CD14-positive monocyte (primary cell): Measurements from ENCODE around the gene ATF4. TPM values are rescaled to one million over a fixed set of nuclear protein-coding genes. Genes with fewer than 3 reads are reported as not detected.

Source experiments
- DNase-seq, 3 donors: peaks; one replicate each; pipeline ENCODE4 v3.0.0-alpha.2; 2011 to 2022
- H2AFZ ChIP-seq: 2 replicates; pipeline ENCODE4 v1.6.0; 2012; ENCODE audit warnings: mild to moderate bottlenecking, low read depth, low read length, inconsistent platforms; ENCODE audit not compliant: insufficient read depth, poor library complexity, severe bottlenecking
- H3K27ac ChIP-seq, 2 donors: 1 replicate in 1 of 2; 2 replicates in 1 of 2; pipeline ENCODE4 v1.5.1; 2012 to 2013; ENCODE audit warnings: low read length in 2 of 2, control low read depth in 1 of 2, inconsistent platforms in 1 of 2, low read depth in 1 of 2, mild to moderate bottlenecking in 1 of 2
- H3K27me3 ChIP-seq, 2 donors: one replicate each; pipeline versions ENCODE4 v1.6.0 to v1.6.1; 2011 to 2013; ENCODE audit warnings: low read length in 2 of 2; ENCODE audit not compliant: control insufficient read depth in 2 of 2, insufficient read depth in 2 of 2
- H3K36me3 ChIP-seq, 2 donors: replicated peaks in 1 of 2; 1 replicate in 1 of 2; 2 replicates in 1 of 2; pipeline versions ENCODE4 v1.5.1 to v1.6.1; 2012 to 2013; ENCODE audit warnings: low read length in 2 of 2, control low read depth in 1 of 2, inconsistent platforms in 1 of 2, mild to moderate bottlenecking in 1 of 2; ENCODE audit not compliant: insufficient read depth in 2 of 2, control insufficient read depth in 1 of 2
- H3K4me1 ChIP-seq, 2 donors: 1 replicate in 1 of 2; 2 replicates in 1 of 2; pipeline versions ENCODE4 v1.5.1 to v1.6.1; 2012 to 2013; ENCODE audit warnings: low read length in 2 of 2, control low read depth in 1 of 2, inconsistent platforms in 1 of 2, mild to moderate bottlenecking in 1 of 2, moderate library complexity in 1 of 2; ENCODE audit not compliant: insufficient read depth in 2 of 2, control insufficient read depth in 1 of 2
- H3K4me2 ChIP-seq: replicated peaks from 2 replicates; pipeline ENCODE3; 2012; ENCODE audit warnings: low read length, moderate library complexity, mild to moderate bottlenecking; ENCODE audit not compliant: poor library complexity, severe bottlenecking; ENCODE audit errors: extremely low read depth
- H3K4me3 ChIP-seq, 3 experiments: fragments of 200-600 bp in 1 of 3; sonication (generic) in 1 of 3; replicated peaks in 1 of 3; 1 replicate in 2 of 3; 2 replicates in 1 of 3; pipeline ENCODE4 v1.5.1; 2011 to 2013; ENCODE audit warnings: low read length in 3 of 3, mild to moderate bottlenecking in 3 of 3, control low read depth in 2 of 3, low read depth in 2 of 3, inconsistent platforms in 1 of 3, moderate library complexity in 1 of 3
- H3K79me2 ChIP-seq: 2 replicates; pipeline ENCODE4 v1.6.0; 2012; ENCODE audit warnings: mild to moderate bottlenecking, control low read depth, inconsistent platforms, low read length, moderate library complexity; ENCODE audit not compliant: insufficient read depth
- H3K9ac ChIP-seq: 2 replicates; pipeline ENCODE4 v1.6.0; 2017; ENCODE audit warnings: low read length, mild to moderate bottlenecking; ENCODE audit not compliant: insufficient read depth, poor library complexity, severe bottlenecking
- H3K9me3 ChIP-seq, 2 donors: replicated peaks in 1 of 2; 1 replicate in 1 of 2; 2 replicates in 1 of 2; pipeline versions ENCODE4 v1.5.1 to v1.6.1; 2012 to 2013; ENCODE audit warnings: low read length in 2 of 2, control low read depth in 1 of 2; ENCODE audit not compliant: control insufficient read depth in 1 of 2, insufficient read depth in 1 of 2
- H4K20me1 ChIP-seq: 2 replicates; pipeline ENCODE4 v1.6.0; 2012; ENCODE audit warnings: mild to moderate bottlenecking, low read length, control low read depth, moderate library complexity; ENCODE audit not compliant: insufficient read depth
- H3K27ac Mint-ChIP-seq, 7 donors: one replicate each; pipeline ENCODE4 v1.8.0; 2020; ENCODE audit warnings: mild to moderate bottlenecking in 7 of 7, mixed read lengths in 7 of 7, moderate library complexity in 6 of 7, inconsistent platforms in 2 of 7
- H3K27me3 Mint-ChIP-seq, 3 donors: one replicate each; pipeline ENCODE4 v1.8.0; 2021 to 2022; ENCODE audit warnings: low read depth in 3 of 3, mild to moderate bottlenecking in 3 of 3, mixed read lengths in 3 of 3, moderate library complexity in 3 of 3, inconsistent platforms in 1 of 3
- H3K36me3 Mint-ChIP-seq, 2 donors: one replicate each; pipeline ENCODE4 v1.8.0; 2020; ENCODE audit warnings: mixed read lengths in 2 of 2, inconsistent platforms in 1 of 2, mild to moderate bottlenecking in 1 of 2
- H3K4me1 Mint-ChIP-seq: one replicate; pipeline ENCODE4 v1.8.0; 2020; ENCODE audit warnings: mild to moderate bottlenecking, mixed read lengths
- H3K4me3 Mint-ChIP-seq, 2 donors: one replicate each; pipeline ENCODE4 v1.8.0; 2020; ENCODE audit warnings: mild to moderate bottlenecking in 2 of 2, mixed read lengths in 2 of 2, moderate library complexity in 1 of 2
- H3K9me3 Mint-ChIP-seq, 7 donors: one replicate each; pipeline ENCODE4 v1.8.0; 2020 to 2022; ENCODE audit warnings: mixed read lengths in 7 of 7, mild to moderate bottlenecking in 6 of 7, moderate library complexity in 6 of 7, inconsistent platforms in 2 of 7
- CTCF ChIP-seq: fragments of 200-600 bp; IDR thresholded peaks from one replicate; pipeline ENCODE4 v1.8.0; 2022; ENCODE audit warnings: antibody characterized with exemption, mild to moderate bottlenecking
- WGBS: methylation state at CpG from one replicate; pipeline ENCODE4 v1.1.5; 2013; ENCODE audit warnings: missing lambda C conversion rate; ENCODE audit not compliant: insufficient coverage; 5-methylcytosine and 5-hydroxymethylcytosine counted together
- intact Hi-C, 2 donors: fragments of 100-400 bp; cut with micrococcal nuclease; formaldehyde crosslinking; loops; one replicate each; pipeline versions ENCODE4 v1.15.0 to v1.15.1; 2023
- polyA plus RNA-seq, 3 donors: library from polyadenylated mRNA; depleted of rRNA in 1 of 3; unstranded in 2 of 3; stranded (reverse) in 1 of 3; fragments of 300-500 nt in 2 of 3; fragments of >200 nt in 1 of 3; fragmentation: Illumina TruSeq in 2 of 3; gene quantifications; 1 replicate in 2 of 3; 2 replicates in 1 of 3; pipeline ENCODE4 v1.2.3, GENCODE V29; 2012 to 2021

ATF4 gene
- polyA plus RNA-seq, 3 donors = 55.1 to 606 (median 59.0) TPM

GRCh38 chr22:39501644-39502108 lies 18.7 kb upstream of the ATF4 start:
- H3K4me1 ChIP-seq = peaks cover 15 to 25% of the 10 kb centered on the region in 2 donors
- Mint-ChIP-seq H3K27ac (peak overlapping the region; percentile 79 to 95 (median 92)), H3K4me1 (peaks cover 29% of the 10 kb centered on the region), H3K4me3 (peak overlapping the region; percentile 93 to 97), H3K27me3 (peaks cover 0 to 5% (median 3%) of the 10 kb centered on the region in 3 donors), H3K9me3 (no peaks in the 10 kb centered on the region), H3K36me3 (peaks cover 26 to 32% of the 10 kb centered on the region in 2 donors)
- peak overlapping the region; percentile 86 for H2AFZ ChIP-seq
- H3K36me3 ChIP-seq = peaks cover 27 to 31% of the 10 kb centered on the region in 2 donors
- WGBS = 47% methylated on average over 13 of the region's 13 CpGs
- peaks cover 45% of the 10 kb centered on the region for H3K79me2 ChIP-seq
- peak overlapping the region; percentile 84 for H3K9ac ChIP-seq
- intact Hi-C loops = loop anchor here in 1 of 2 donors (2.0 kb wide), 1 partner anchor 19 kb away; the partner anchor contains the start of gene ATF4
- DNase-seq = no peak
- peak overlapping the region; percentile 8 to 94 (median 59) for H3K4me3 ChIP-seq
- no peaks in the 10 kb centered on the region for H3K9me3 ChIP-seq
- H3K27me3 ChIP-seq = no peaks in the 10 kb centered on the region
- H3K27ac ChIP-seq = peak overlapping the region; percentile 26 to 88
- no peak for TF ChIP-seq CTCF
- peak overlapping the region; percentile 98 for H3K4me2 ChIP-seq
- peaks cover 25% of the 10 kb centered on the region for H4K20me1 ChIP-seq

DNA sequence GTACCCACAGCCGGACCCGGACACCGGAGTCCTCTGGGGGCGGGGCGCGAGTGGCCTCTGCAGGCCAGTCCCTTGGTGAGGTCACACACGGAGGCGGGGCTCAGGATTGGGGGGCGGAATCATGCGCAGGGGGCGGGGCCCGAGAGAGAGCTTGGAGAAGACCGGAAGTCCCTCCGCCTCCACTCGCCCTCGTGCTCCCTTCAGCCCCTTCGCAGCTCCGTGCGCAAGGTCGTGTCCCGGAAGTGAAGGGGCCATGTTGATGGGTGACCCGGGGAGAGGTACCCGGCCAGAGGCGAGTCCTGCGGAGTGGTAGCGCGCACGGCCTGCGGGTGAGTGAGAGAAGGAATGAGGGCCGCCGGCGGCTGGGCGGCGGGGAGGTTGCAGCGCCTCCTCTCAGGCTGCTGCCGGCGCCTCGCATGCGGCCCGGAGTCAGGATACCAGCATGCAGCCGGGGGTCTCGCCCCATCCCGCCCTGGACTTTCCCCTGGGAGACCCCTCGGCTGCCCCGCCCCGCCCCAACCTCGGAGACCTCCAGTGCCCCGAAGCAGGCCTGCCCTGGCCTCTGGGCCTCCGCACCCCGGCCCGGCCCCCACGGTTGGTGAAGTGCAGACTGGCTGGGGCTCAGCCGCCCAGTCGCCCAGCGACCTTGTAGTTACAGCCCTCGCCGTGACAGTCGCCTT lies 18.1 kb upstream of the ATF4 start, which contains the start of gene MIEF1:
MIEF1 (plus strand) TSS at position 182 of the 680 bp plus-strand sequence. CDS start 9,005 bp downstream, outside the sequence.
- no peaks in the 10 kb centered on the region for H3K9me3 Mint-ChIP-seq
- peaks cover 29% of the 10 kb centered on the region for H3K4me1 Mint-ChIP-seq
- H3K4me2 ChIP-seq = peak within 1 kb of the TSS; percentile 98
- H3K27ac Mint-ChIP-seq = peak within 1 kb of the TSS; percentile 88 to 95 (median 93)
- intact Hi-C loops = loop anchor here in 1 of 2 donors (2.0 kb wide), 1 partner anchor 19 kb away; the partner anchor contains the start of gene ATF4
- peak within 1 kb of the TSS; percentile 93 to 97 for H3K4me3 Mint-ChIP-seq
- H3K79me2 ChIP-seq = peaks cover 51% of the 10 kb centered on the region
- no peak for TF ChIP-seq CTCF
- peak within 1 kb of the TSS; percentile 84 for H3K9ac ChIP-seq
- peak within 1 kb of the TSS; percentile 86 for H2AFZ ChIP-seq
- under 1% methylated on average over 53 of the region's 58 CpGs for WGBS
- H3K36me3 Mint-ChIP-seq = peaks cover 31 to 38% of the 10 kb centered on the region in 2 donors
- H3K4me1 ChIP-seq = peaks cover 15 to 24% of the 10 kb centered on the region in 2 donors
- H4K20me1 ChIP-seq = peaks cover 30% of the 10 kb centered on the region
- no peaks in the 10 kb centered on the region for H3K27me3 ChIP-seq
- peak within 1 kb of the TSS; percentile 44 to 88 for H3K27ac ChIP-seq
- peak; percentile 96 to 98 (median 97) for DNase-seq
- H3K9me3 ChIP-seq = no peaks in the 10 kb centered on the region
- H3K27me3 Mint-ChIP-seq = peaks cover 0 to 5% (median 3%) of the 10 kb centered on the region in 3 donors
- H3K36me3 ChIP-seq = peaks cover 32 to 37% of the 10 kb centered on the region in 2 donors
- peak within 1 kb of the TSS; percentile 59 to 94 (median 75) for H3K4me3 ChIP-seq
